OCI-M1 (cell line): Measurements from ENCODE around the gene ZNF708.
A peak's percentile ranks its signal among the peaks of the same experiment; 100 is the strongest.
"Not testable (repeated sequence)": the region's sequence is repeated elsewhere in the genome, so short reads cannot be mapped to it uniquely, and the experiment has no call there.

Experiments used
- DNase-seq: peaks from one replicate; lab custom pipeline; 2025; lab: John Stamatoyannopoulos, UW

The ZNF708 gene

DNA sequence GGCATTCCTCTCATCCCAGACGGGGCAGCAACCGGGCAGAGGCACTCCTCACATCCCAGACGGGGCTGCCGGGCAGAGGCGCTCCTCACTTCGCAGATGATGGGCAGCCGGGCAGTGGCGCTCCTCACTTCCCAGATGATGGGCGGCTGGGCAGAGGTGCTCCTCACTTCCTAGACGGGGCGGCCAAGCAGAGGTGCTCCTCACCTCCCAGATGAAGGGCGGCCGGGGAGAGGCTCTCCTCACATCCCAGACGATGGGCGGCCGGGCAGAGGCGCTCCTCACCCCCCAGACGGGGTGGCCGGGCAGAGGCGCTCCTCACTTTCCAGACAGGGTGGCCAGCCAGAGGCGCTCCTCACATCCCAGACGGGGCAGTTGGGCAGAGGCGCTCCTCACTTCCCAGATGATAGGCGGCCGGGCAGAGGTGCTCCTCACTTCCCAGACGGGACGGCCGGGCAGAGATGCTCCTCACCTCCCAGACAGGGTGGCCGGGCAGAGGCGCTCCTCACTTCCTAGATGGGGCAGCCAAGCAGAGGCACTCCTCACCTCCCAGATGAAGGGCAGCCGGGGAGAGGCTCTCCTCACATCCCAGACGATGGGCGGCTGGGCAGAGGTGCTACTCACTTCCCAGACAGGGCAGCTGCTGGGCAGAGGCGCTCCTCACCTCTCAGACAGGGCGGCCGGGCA lies 68.9 kb downstream of the ZNF708 start:
- DNase-seq, result no peak

GRCh38 chr19:21259421-21260124 lies 69.6 kb downstream of the ZNF708 start:
- not testable (repeated sequence) for DNase-seq

- DNase-seq, result peak; percentile 53
Observed at GRCh38 chr19:21256722-21257121, 72.5 kb downstream of the ZNF708 start.
